Measurements from ENCODE around the gene SWI5. TPM values are rescaled to one million over a fixed set of nuclear protein-coding genes. Genes with fewer than 3 reads are reported as not detected.
"Not testable (repeated sequence)": the region's sequence is repeated elsewhere in the genome, so short reads cannot be mapped to it uniquely, and the experiment has no call there.

Gene SWI5
- total RNA-seq (2022) = 18.0 and 19.8 TPM in 2 replicates
- percentile 54 among the genes with signal in this experiment for Bru-seq, nascent RNA
- BruChase-seq, experiment 1, labeled RNA remaining after a 2-hour chase = percentile 50 among the genes with signal in this experiment
- BruChase-seq, experiment 2, labeled RNA remaining after a 6-hour chase = percentile 57 among the genes with signal in this experiment
- long read RNA-seq, transcript SWI5-203 (5 exons, 763 nt) = major isoform, 9 of 17 reads
- long read RNA-seq, partial matches to known transcripts = 2 of 17 reads
- long read RNA-seq, other reads (novel, unspliced or antisense) = 2 of 17 reads

DNA sequence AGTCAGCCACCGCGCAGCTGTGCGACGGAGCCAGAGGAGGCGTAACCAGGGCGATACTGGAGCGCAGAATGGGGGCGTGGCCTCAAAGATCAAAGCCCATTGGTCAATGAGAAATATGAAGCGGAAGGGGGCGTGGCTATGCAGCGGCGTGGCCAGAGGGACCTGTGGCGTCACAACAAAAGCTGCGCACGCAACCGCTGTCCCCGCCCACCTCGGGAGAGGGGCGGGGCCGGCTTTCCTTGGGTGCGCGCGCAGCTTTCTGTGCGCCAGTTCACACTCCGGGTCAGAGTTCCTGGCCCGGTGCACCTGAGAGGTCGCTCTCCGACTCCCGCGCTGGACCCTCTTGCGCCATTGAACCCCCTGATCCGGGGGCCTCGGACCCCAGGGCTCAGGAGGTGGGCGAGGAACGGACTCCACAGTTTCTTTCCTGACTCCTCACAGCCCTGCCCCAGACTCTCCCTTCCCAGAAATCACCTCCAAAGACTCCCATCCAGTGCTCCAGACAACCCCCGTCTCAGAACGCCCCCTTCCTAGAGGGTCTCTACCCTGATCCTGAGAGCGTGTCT lies at the start of gene SWI5:
SWI5 (plus strand) TSS at position 269 of the 566 bp plus-strand sequence.
- TF ChIP-seq, protein P1, sequence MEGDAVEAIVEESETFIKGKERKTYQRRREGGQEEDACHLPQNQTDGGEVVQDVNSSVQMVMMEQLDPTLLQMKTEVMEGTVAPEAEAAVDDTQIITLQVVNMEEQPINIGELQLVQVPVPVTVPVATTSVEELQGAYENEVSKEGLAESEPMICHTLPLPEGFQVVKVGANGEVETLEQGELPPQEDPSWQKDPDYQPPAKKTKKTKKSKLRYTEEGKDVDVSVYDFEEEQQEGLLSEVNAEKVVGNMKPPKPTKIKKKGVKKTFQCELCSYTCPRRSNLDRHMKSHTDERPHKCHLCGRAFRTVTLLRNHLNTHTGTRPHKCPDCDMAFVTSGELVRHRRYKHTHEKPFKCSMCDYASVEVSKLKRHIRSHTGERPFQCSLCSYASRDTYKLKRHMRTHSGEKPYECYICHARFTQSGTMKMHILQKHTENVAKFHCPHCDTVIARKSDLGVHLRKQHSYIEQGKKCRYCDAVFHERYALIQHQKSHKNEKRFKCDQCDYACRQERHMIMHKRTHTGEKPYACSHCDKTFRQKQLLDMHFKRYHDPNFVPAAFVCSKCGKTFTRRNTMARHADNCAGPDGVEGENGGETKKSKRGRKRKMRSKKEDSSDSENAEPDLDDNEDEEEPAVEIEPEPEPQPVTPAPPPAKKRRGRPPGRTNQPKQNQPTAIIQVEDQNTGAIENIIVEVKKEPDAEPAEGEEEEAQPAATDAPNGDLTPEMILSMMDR (IDR thresholded peaks at IDR 0.05; ENCODE audit: insufficient read depth in 1 of 2, low read depth in 1 of 2, low read length in 1 of 2, severe bottlenecking in 1 of 2, unreplicated experiment in 1 of 2) = no peak
- peak; percentile 99 to 100 for DNase-seq
- BruUV-seq (replicated peaks) = no TSS peak
- intact Hi-C loops (cut with micrococcal nuclease; ENCODE audit: unreplicated experiment) = loop anchor here (1.0 kb wide), 3 partner anchors 26 to 63 kb away; no protein-coding TSS in a partner anchor
- peaks cover 61% of the 10 kb centered on the region for H3K36me3 Mint-ChIP-seq (ENCODE audit: insufficient read depth, unreplicated experiment)
- no peaks in the 10 kb centered on the region for H3K9me3 Mint-ChIP-seq (ENCODE audit: unreplicated experiment)
- no peaks in the 10 kb centered on the region for H3K27me3 ChIP-seq (replicated peaks; ENCODE audit: control insufficient read depth, insufficient read depth, low read length)
- H3K4me3 Mint-ChIP-seq (ENCODE audit: unreplicated experiment) = peak within 1 kb of the TSS; percentile 98
- peaks cover 30% of the 10 kb centered on the region for H3K4me1 Mint-ChIP-seq (ENCODE audit: low read depth, unreplicated experiment)
- ChIA-PET POLR2A (interaction anchor here (0.5 to 1.6 kb wide), 13 partner anchors 9 to 276 kb away, joined by 3 to 15 read pairs (median 4); partner anchors contain the start of genes CERCAM, SPTAN1 and URM1), CTCF (interaction anchor here (0.6 to 1.5 kb wide), 11 partner anchors 16 to 116 kb away, joined by 3 to 10 read pairs (median 5); no protein-coding TSS in a partner anchor)
- peaks cover under 1% of the 10 kb centered on the region; the same call in 1 of the 2 replicates for H3K36me3 ChIP-seq (ENCODE audit: control insufficient read depth, insufficient read depth, low read length)
- peak within 1 kb of the TSS; percentile 88 for H3K4me3 ChIP-seq (ENCODE audit: low read depth, low read length)
- peak within 1 kb of the TSS; percentile 97 for H3K27ac Mint-ChIP-seq (ENCODE audit: unreplicated experiment)
- H3K27me3 Mint-ChIP-seq (ENCODE audit: insufficient read depth, unreplicated experiment) = peaks cover 2% of the 10 kb centered on the region
- H3K4me1 ChIP-seq = peaks cover 5% of the 10 kb centered on the region
- no peaks in the 10 kb centered on the region for H3K9me3 ChIP-seq

- no peaks in the 10 kb centered on the region for H3K4me1 Mint-ChIP-seq (ENCODE audit: low read depth, unreplicated experiment)
- H3K4me3 Mint-ChIP-seq (ENCODE audit: unreplicated experiment) = no peak overlapping the region
- H3K36me3 Mint-ChIP-seq (ENCODE audit: insufficient read depth, unreplicated experiment) = peaks cover 5% of the 10 kb centered on the region
- no peak overlapping the region for H3K27ac Mint-ChIP-seq (ENCODE audit: unreplicated experiment)
- intact Hi-C loops (cut with micrococcal nuclease; ENCODE audit: unreplicated experiment) = no loop called here
- no peak for DNase-seq
- no TSS peak for BruUV-seq (replicated peaks)
- no peaks in the 10 kb centered on the region for H3K9me3 Mint-ChIP-seq (ENCODE audit: unreplicated experiment)
- H3K27me3 ChIP-seq (replicated peaks; ENCODE audit: control insufficient read depth, insufficient read depth, low read length) = no peaks in the 10 kb centered on the region
- ChIA-PET POLR2A (no interaction called here), CTCF (no interaction called here)
- no peak overlapping the region for H3K4me3 ChIP-seq (ENCODE audit: low read depth, low read length)
- TF ChIP-seq, protein P1 (IDR thresholded peaks at IDR 0.05; ENCODE audit: insufficient read depth in 1 of 2, low read depth in 1 of 2, low read length in 1 of 2, severe bottlenecking in 1 of 2, unreplicated experiment in 1 of 2) = no peak
- H3K27me3 Mint-ChIP-seq (ENCODE audit: insufficient read depth, unreplicated experiment) = no peaks in the 10 kb centered on the region
- H3K36me3 ChIP-seq (ENCODE audit: control insufficient read depth, insufficient read depth, low read length) = no peaks in the 10 kb centered on the region
- H3K4me1 ChIP-seq = no peaks in the 10 kb centered on the region
- H3K9me3 ChIP-seq = no peaks in the 10 kb centered on the region
Observed at GRCh38 chr9:128226412-128226801, 49.7 kb upstream of the SWI5 start.

DNA sequence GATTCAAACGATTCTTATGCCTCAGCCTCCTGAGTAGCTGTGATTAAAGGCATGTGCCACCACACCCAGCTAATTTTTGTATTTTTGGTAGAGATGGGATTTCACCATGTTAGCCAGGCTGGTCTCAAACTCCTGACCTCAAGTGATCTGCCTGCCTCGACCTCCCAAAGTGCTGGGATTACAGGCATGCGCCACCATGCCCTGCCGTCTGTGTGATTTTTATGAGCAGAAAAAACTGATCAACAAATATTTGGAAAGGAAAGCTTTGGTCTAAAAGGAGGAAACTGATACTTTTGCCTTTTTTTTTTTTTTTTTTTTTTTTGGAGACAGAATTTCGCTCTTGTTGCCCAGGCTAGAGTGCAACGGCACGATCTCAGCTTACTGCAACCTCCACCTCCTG lies 45.2 kb upstream of the SWI5 start:
- H3K4me3 ChIP-seq (ENCODE audit: low read depth, low read length); H3K9me3 ChIP-seq; intact Hi-C loops (cut with micrococcal nuclease; ENCODE audit: unreplicated experiment); H3K36me3 ChIP-seq (ENCODE audit: control insufficient read depth, insufficient read depth, low read length); H3K4me1 Mint-ChIP-seq (ENCODE audit: low read depth, unreplicated experiment); BruUV-seq (replicated peaks); H3K9me3 Mint-ChIP-seq (ENCODE audit: unreplicated experiment); H3K27me3 ChIP-seq (replicated peaks; ENCODE audit: control insufficient read depth, insufficient read depth, low read length); H3K36me3 Mint-ChIP-seq (ENCODE audit: insufficient read depth, unreplicated experiment); POLR2A ChIA-PET; H3K4me1 ChIP-seq; DNase-seq; CTCF ChIA-PET; H3K27me3 Mint-ChIP-seq (ENCODE audit: insufficient read depth, unreplicated experiment); H3K4me3 Mint-ChIP-seq (ENCODE audit: unreplicated experiment); H3K27ac Mint-ChIP-seq (ENCODE audit: unreplicated experiment): not testable (repeated sequence)
